Activated naive CD4-positive, alpha-beta T cell treated with anti-CD3 and anti-CD28 coated beads for 36 hours (primary cell): Measurements from ENCODE around the gene MMP25. TPM values are rescaled to one million over a fixed set of nuclear protein-coding genes. Genes with fewer than 3 reads are reported as not detected.

ENCODE experiments used
- CTCF ChIA-PET: fragments of 350-600 bp; sonication (Branson Sonifier 250); formaldehyde crosslinking; loops from one replicate; lab custom pipeline; 2021; ENCODE audit warnings: antibody characterized with exemption; lab: Charles Lee
- DNase-seq: peaks from one replicate; pipeline ENCODE4 v3.0.0-alpha.2; 2020
- H3K27ac Mint-ChIP-seq: one replicate; pipeline ENCODE4 v1.8.0; 2021; ENCODE audit warnings: mild to moderate bottlenecking, mixed read lengths
- H3K27me3 Mint-ChIP-seq: one replicate; pipeline ENCODE4 v1.8.0; 2021; ENCODE audit warnings: low read depth, mixed read lengths
- H3K36me3 Mint-ChIP-seq: one replicate; pipeline ENCODE4 v1.8.0; 2021; ENCODE audit warnings: low read depth, mixed read lengths
- H3K4me1 Mint-ChIP-seq: one replicate; pipeline ENCODE4 v1.8.0; 2021; ENCODE audit warnings: low read depth, mixed read lengths
- H3K4me3 Mint-ChIP-seq: one replicate; pipeline ENCODE4 v1.8.0; 2021; ENCODE audit warnings: mild to moderate bottlenecking, moderate library complexity, mixed read lengths
- H3K9me3 Mint-ChIP-seq: one replicate; pipeline ENCODE4 v1.8.0; 2021; ENCODE audit warnings: mixed read lengths
- intact Hi-C: fragments of 100-400 bp; cut with micrococcal nuclease; formaldehyde crosslinking; loops from one replicate; pipeline ENCODE4 v1.15.1; 2023
- total RNA-seq, 2 experiments: library from RNA; stranded (reverse); gene quantifications; one replicate each; pipeline ENCODE4 v1.2.3, GENCODE V29; 2021

Gene MMP25
- total RNA-seq, 2 experiments from 2014 or later: 0.29 to 0.37 TPM

DNA sequence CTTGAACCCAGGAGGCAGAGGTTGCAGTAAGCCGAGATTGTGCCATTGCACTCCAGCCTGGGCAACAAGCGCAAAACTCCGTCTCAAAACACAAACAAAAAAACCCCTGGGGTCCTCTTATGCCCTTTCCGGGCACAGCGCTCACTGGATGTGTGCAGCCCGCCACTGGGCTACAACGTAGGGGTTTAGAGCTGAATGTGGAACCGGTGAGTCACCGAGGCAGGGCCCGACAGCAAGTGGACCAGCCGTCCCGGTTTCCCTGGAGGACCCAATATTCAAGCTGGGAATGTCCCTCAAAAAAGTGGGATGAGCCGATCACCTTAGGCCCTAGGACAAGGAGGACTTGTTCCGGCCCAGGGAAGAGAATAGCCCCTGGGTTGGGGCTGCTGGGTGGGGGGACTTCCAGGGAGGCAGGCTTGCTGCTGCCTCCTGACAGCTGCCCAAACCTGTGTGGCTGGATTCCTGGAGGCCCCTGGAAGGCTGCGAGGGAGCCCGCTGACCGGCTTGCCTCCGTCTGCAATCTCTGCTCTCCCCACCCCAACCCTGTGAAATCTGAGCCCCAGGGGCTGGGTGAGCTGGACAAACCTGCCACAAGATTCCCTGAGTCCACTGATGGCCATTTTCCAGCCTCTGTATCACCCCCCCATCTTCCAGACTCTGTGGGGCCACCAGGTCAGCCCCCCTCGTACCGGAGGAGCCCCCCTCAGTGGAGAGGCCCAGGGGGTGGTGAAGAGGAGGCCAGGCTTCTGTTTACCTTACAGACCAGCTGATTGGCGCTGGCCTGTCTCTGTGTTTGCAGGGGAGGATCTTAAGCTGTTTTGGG, 36.6 kb upstream of the MMP25 start:
- no peaks in the 10 kb centered on the region for H3K36me3 Mint-ChIP-seq

DNA sequence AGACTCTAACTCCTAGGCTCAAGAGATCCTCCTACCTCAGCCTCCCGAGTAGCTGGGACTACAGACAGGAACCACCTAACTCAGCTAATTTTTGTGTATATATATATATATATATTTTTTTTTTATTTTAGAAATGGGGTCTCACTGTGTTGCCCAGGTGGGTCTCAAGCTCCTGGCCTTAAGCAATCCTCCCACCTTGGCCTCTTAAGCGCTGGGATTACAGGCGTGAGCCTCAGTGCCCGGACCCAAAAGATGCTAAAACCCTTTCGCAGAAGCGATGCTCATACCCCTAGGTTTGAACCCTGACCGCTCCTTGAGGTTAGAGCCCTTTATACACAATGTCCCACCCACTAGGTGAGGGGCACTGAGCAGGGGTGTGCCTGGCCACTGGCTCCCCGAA, 35.9 kb upstream of the MMP25 start:
- intact Hi-C loops: no loop called here
- no peaks in the 10 kb centered on the region for H3K9me3 Mint-ChIP-seq
- CTCF ChIA-PET: interaction anchor here (0.6 to 13.3 kb wide), 2 partner anchors 16 to 386 kb away, joined by 3 to 310 read pairs; partner anchors contain the start of genes CLDN6, HCFC1R1, THOC6 and TNFRSF12A
- no peak overlapping the region for H3K4me3 Mint-ChIP-seq
- H3K27me3 Mint-ChIP-seq: peaks cover 2% of the 10 kb centered on the region
- no peak overlapping the region for H3K27ac Mint-ChIP-seq
- no peak for DNase-seq
- no peaks in the 10 kb centered on the region for H3K36me3 Mint-ChIP-seq
- H3K4me1 Mint-ChIP-seq: peaks cover 30% of the 10 kb centered on the region

More for the DNA sequence above, 36.6 kb upstream of the MMP25 start:
- intact Hi-C loops: no loop called here
- CTCF ChIA-PET: interaction anchor here (0.6 to 13.3 kb wide), 2 partner anchors 17 to 387 kb away, joined by 3 to 310 read pairs; partner anchors contain the start of genes CLDN6, HCFC1R1, THOC6 and TNFRSF12A
- peaks cover 30% of the 10 kb centered on the region for H3K4me1 Mint-ChIP-seq
- H3K27me3 Mint-ChIP-seq: peaks cover 2% of the 10 kb centered on the region
- H3K9me3 Mint-ChIP-seq: no peaks in the 10 kb centered on the region
- no peak for DNase-seq
- H3K27ac Mint-ChIP-seq: no peak overlapping the region
- H3K4me3 Mint-ChIP-seq: no peak overlapping the region

DNA sequence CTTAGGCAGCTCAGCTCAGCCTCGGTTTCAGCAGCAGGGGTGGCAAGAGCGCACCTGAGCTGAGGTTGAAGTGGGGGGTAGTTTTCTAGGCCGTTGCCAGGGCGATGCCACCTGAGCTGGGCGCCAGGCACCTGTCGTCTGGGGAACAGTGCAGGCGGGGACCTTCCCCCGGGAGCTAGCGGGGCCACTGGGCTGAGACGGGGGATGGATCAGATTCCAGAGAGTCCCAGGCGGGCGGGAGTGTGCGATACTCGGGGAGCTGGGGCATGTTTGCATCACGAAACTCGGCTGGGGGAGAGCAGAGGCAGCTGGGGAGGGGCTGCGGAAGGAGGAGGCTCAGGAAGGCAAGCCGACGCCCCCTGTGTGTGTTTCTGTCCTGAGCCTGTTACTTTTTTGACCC, 34.1 kb upstream of the MMP25 start:
- no peaks in the 10 kb centered on the region for H3K36me3 Mint-ChIP-seq
- H3K27me3 Mint-ChIP-seq: no peaks in the 10 kb centered on the region
- DNase-seq: no peak
- intact Hi-C loops: no loop called here
- H3K27ac Mint-ChIP-seq: no peak overlapping the region
- CTCF ChIA-PET: interaction anchor here (13.3 kb wide), 1 partner anchor 15 kb away, joined by 310 read pairs; the partner anchor contains the start of genes CLDN6, HCFC1R1, THOC6 and TNFRSF12A
- H3K9me3 Mint-ChIP-seq: no peaks in the 10 kb centered on the region
- H3K4me3 Mint-ChIP-seq: no peak overlapping the region
- H3K4me1 Mint-ChIP-seq: peaks cover 22% of the 10 kb centered on the region

DNA sequence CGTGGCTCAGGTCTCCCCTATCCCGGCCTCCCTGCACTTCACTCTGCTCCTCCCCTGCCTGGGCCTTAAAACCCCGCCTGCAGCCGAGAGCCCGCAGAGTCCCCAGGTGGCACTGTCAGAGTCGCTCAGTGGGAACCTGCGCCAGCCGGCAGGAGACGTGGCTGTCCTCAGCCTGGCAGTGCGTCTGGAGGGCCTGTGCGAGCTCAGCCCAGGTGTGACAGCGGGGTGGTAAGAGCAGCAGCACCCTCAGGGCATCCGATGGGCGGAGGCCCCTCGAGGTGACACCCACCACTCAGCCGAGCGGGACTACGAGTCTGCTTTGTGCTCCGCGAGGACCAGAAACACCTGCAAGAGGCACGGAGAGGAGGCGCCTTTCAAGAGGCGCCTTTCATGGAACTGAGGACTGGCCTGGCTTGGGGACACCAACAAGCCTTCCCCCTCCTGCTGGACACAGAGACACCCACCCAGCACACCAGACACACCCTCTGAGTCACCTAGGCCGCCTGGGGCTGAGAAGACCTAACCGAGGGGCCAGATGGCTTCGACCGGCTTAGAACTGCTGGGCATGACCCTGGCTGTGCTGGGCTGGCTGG, 33.4 kb upstream of the MMP25 start, which contains the start of gene CLDN9:
Gene CLDN9, plus strand, starts transcription at position 96 of the 593 bp plus-strand sequence. Its CDS starts 440 bp downstream, at position 536.
- Mint-ChIP-seq H3K9me3 (no peaks in the 10 kb centered on the region), H3K27me3 (no peaks in the 10 kb centered on the region), H3K27ac (no peak within 1 kb of the TSS), H3K4me3 (no peak within 1 kb of the TSS), H3K36me3 (no peaks in the 10 kb centered on the region), H3K4me1 (peaks cover 15% of the 10 kb centered on the region)
- CTCF ChIA-PET: interaction anchor here (13.3 kb wide), 1 partner anchor 14 kb away, joined by 310 read pairs; the partner anchor contains the start of genes CLDN6, HCFC1R1, THOC6 and TNFRSF12A
- intact Hi-C loops: no loop called here
- DNase-seq: no peak

DNA sequence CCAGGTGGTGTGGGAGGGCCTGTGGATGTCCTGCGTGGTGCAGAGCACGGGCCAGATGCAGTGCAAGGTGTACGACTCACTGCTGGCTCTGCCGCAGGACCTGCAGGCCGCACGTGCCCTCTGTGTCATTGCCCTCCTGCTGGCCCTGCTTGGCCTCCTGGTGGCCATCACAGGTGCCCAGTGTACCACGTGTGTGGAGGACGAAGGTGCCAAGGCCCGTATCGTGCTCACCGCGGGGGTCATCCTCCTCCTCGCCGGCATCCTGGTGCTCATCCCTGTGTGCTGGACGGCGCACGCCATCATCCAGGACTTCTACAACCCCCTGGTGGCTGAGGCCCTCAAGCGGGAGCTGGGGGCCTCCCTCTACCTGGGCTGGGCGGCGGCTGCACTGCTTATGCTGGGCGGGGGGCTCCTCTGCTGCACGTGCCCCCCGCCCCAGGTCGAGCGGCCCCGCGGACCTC, 32.8 kb upstream of the MMP25 start:
- no peak for DNase-seq
- Mint-ChIP-seq H3K4me1 (peaks cover 14% of the 10 kb centered on the region), H3K9me3 (no peaks in the 10 kb centered on the region), H3K27ac (no peak overlapping the region), H3K27me3 (peaks cover 2% of the 10 kb centered on the region), H3K36me3 (no peaks in the 10 kb centered on the region), H3K4me3 (no peak overlapping the region)
- intact Hi-C loops: no loop called here
- CTCF ChIA-PET: interaction anchor here (1.0 kb wide), 1 partner anchor 31 kb away, joined by 4 read pairs; no protein-coding TSS in a partner anchor

DNA sequence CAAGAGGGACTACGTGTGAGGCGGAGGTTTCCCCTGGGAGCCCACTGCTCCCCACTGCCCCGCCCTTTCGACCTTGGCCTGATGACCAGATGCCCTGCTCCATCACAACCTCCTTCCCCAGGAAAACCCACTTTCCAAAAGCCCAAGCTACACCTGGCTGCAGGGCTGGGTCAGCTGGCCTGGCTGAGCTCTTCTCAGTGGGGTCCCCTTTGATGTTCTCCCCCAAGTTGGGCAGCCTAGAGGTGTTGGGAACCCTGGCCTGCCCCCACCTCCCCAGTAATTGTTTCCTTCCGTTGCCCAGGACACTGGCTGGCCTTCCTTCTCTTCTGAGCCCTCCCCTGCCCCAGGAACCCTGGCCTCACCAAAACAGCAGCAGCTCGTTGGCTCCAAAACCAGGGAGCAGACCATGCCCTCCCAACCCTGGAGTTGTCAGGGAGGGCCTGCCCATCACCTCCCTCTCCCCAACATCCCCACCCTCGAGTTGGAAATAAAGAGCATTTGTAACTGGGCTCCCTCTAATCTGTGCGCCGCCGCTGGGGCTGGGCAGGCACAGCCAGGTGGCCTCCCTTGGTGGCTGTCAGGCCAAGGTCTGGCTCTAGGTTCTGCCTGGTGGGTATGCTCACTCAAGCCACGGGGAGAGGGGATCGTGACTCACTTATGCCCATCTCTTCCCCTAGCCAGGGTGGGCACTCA, 32.2 kb upstream of the MMP25 start:
- intact Hi-C loops: no loop called here
- Mint-ChIP-seq H3K4me1 (peaks cover 10% of the 10 kb centered on the region), H3K36me3 (no peaks in the 10 kb centered on the region), H3K27ac (no peak overlapping the region), H3K9me3 (no peaks in the 10 kb centered on the region), H3K4me3 (no peak overlapping the region), H3K27me3 (peaks cover 3% of the 10 kb centered on the region)
- DNase-seq: no peak
- CTCF ChIA-PET: interaction anchor here (1.0 kb wide), 1 partner anchor 32 kb away, joined by 4 read pairs; no protein-coding TSS in a partner anchor

DNA sequence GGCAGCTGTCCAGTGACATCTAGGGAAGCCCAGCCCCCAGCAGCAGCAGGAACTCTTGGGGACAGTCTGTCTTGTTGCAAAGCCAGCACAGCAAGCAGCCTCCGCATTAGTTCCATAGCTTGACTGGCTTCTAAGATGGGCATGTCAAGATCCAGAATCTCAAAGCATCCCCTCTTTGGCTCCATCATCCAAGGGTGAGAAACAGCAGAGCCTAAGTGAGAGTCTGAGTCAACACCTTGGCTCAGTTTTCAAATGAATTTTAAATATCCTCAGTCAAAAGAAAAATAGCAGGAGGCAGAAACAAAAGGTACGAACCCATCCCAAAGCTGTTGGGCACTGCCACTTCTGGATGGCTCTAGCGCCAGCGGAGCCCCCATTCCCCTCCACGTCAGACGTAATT, 31.4 kb upstream of the MMP25 start:
- H3K4me3 Mint-ChIP-seq: no peak overlapping the region
- intact Hi-C loops: no loop called here
- H3K4me1 Mint-ChIP-seq: peaks cover 16% of the 10 kb centered on the region
- DNase-seq: no peak
- peaks cover 4% of the 10 kb centered on the region for H3K27me3 Mint-ChIP-seq
- CTCF ChIA-PET: no interaction called here
- H3K36me3 Mint-ChIP-seq: no peaks in the 10 kb centered on the region
- H3K27ac Mint-ChIP-seq: no peak overlapping the region
- H3K9me3 Mint-ChIP-seq: no peaks in the 10 kb centered on the region

DNA sequence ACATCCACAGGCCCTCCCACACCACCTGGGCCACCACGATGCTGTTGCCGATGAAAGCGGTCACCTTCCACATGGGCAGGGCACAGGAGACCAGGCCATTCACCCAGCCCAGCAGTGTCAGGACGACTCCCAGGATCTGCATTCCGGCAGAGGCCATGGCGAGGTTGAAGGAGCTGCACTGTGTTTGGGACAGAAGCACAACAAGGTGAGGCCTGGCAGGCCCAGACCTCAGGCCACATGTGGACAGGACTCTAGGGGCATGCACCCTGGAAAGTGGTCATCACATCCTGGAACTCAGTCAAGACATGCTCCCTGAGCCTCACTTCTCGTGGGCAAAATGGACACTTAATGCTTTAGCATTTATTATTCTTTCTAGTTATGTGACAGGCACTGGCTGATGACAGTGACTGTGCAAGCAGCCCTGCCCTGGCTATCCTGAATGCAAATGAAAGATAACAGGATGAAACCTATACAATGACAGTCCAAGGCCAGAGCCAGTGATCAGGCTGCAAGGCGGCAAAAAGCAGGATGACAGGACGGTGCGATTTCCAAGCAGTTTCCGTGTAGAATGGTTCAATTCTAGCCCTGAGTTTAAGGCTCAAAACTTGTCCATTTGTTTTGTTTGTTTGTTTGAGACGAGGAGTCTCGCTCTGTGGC, 30.4 kb upstream of the MMP25 start:
- DNase-seq: no peak
- peaks cover 22% of the 10 kb centered on the region for H3K4me1 Mint-ChIP-seq
- peaks cover 5% of the 10 kb centered on the region for H3K27me3 Mint-ChIP-seq
- intact Hi-C loops: no loop called here
- no peaks in the 10 kb centered on the region for H3K36me3 Mint-ChIP-seq
- no peak overlapping the region for H3K27ac Mint-ChIP-seq
- CTCF ChIA-PET: no interaction called here
- no peak overlapping the region for H3K4me3 Mint-ChIP-seq
- no peaks in the 10 kb centered on the region for H3K9me3 Mint-ChIP-seq

DNA sequence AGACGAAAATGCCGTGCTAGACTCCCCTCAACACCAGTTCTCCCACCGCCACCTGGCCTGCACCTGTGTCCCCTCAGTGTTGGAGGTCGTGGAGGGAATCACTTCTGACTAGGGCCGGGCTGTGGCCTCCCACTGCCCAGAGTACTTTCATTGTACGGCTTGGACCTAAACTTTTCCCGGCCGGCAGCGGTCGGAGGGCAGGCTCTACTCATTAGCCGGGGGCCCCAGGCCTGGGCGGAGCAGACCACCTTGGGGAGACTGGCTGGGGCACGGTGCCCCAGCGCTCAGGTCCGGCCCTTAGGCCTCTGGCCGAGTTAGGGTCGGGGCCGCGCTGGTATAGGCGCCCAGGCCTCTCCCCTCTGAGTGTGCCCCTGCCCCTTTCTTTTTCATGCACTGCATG, 29.0 kb upstream of the MMP25 start:
- intact Hi-C loops: no loop called here
- Mint-ChIP-seq H3K9me3 (no peaks in the 10 kb centered on the region), H3K36me3 (no peaks in the 10 kb centered on the region), H3K4me3 (no peak overlapping the region), H3K27ac (no peak overlapping the region), H3K4me1 (peaks cover 31% of the 10 kb centered on the region), H3K27me3 (peaks cover 5% of the 10 kb centered on the region)
- DNase-seq: no peak
- CTCF ChIA-PET: no interaction called here

DNA sequence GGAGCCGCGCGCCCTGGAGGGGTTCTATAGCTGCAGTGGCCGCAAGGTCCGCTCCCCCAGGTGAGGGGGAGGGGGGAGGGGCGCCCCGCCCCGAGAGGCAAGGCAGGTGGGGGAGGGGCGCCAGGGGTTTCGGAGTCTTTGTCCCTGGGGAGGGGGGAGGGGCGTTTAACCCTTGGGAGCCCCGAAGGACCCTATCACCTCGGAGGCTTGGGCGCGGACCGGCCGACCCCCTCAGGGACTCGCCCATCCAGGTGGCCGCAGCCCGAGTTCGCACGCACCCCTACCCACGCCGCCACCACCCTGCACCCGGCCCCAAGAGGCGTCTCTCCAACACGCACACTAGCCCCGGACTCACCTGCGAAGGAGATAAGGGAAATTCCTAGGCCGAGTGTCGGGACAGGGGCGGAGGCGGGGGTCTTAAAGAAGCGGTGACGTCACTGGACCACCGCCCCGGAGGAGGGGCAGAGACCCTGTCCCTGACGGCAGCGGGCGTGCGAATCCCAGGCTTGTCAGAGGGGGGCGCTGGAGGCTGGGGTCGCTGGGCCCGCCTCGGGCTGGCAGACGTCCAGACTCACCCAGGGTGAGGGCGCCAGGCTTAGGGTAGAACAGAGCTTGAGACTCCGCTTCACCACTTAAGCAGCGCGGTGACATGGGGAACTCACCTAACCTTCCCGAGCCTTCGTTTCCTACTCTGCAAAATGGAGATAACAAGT, 28.4 kb upstream of the MMP25 start, which contains the start of gene CLDN6:
Gene CLDN6, minus strand, starts transcription at position 390 of the 713 bp plus-strand sequence. CDS start 2,162 bp downstream, outside the sequence.
- Mint-ChIP-seq H3K4me1 (peaks cover 36% of the 10 kb centered on the region), H3K4me3 (no peak within 1 kb of the TSS), H3K9me3 (no peaks in the 10 kb centered on the region), H3K27me3 (peaks cover 5% of the 10 kb centered on the region), H3K27ac (no peak within 1 kb of the TSS), H3K36me3 (no peaks in the 10 kb centered on the region)
- intact Hi-C loops: no loop called here
- DNase-seq: peak; percentile 58
- CTCF ChIA-PET: interaction anchor here (1.0 to 17.7 kb wide), 3 partner anchors 10 to 14 kb away, joined by 4 to 310 read pairs (median 67); partner anchors contain the start of gene CLDN9
